Nephron progenitor cell (in vitro differentiated cells): ENCODE data around the gene PEX13.

ENCODE experiments used
- DNase-seq: peaks from one replicate; pipeline ENCODE4 v3.0.0; 2021
- H3K27ac Mint-ChIP-seq: 2 replicates; pipeline ENCODE4 v1.8.0; 2021; ENCODE audit warnings: mild to moderate bottlenecking, moderate library complexity, mixed read lengths
- H3K27me3 Mint-ChIP-seq: 2 replicates; pipeline ENCODE4 v1.8.0; 2021; ENCODE audit warnings: mild to moderate bottlenecking, low read depth, mixed read lengths; ENCODE audit not compliant: poor library complexity
- H3K36me3 Mint-ChIP-seq: 2 replicates; pipeline ENCODE4 v1.8.0; 2021; ENCODE audit warnings: low read depth, mixed read lengths
- H3K4me1 Mint-ChIP-seq: 2 replicates; pipeline ENCODE4 v1.8.0; 2021; ENCODE audit warnings: mixed read lengths
- H3K4me3 Mint-ChIP-seq: 2 replicates; pipeline ENCODE4 v1.8.0; 2021; ENCODE audit warnings: mild to moderate bottlenecking, moderate library complexity, mixed read lengths
- H3K9me3 Mint-ChIP-seq: 2 replicates; pipeline ENCODE4 v1.8.0; 2021; ENCODE audit warnings: mild to moderate bottlenecking, moderate library complexity, mixed read lengths
- TF ChIP-seq, protein P1 (sequence below): fragments of 200-600 bp; sonication (generic); IDR thresholded peaks from 2 replicates; pipeline ENCODE4 v1.5.0; 2021; ENCODE audit warnings: antibody characterized with exemption

PEX13 gene

DNA sequence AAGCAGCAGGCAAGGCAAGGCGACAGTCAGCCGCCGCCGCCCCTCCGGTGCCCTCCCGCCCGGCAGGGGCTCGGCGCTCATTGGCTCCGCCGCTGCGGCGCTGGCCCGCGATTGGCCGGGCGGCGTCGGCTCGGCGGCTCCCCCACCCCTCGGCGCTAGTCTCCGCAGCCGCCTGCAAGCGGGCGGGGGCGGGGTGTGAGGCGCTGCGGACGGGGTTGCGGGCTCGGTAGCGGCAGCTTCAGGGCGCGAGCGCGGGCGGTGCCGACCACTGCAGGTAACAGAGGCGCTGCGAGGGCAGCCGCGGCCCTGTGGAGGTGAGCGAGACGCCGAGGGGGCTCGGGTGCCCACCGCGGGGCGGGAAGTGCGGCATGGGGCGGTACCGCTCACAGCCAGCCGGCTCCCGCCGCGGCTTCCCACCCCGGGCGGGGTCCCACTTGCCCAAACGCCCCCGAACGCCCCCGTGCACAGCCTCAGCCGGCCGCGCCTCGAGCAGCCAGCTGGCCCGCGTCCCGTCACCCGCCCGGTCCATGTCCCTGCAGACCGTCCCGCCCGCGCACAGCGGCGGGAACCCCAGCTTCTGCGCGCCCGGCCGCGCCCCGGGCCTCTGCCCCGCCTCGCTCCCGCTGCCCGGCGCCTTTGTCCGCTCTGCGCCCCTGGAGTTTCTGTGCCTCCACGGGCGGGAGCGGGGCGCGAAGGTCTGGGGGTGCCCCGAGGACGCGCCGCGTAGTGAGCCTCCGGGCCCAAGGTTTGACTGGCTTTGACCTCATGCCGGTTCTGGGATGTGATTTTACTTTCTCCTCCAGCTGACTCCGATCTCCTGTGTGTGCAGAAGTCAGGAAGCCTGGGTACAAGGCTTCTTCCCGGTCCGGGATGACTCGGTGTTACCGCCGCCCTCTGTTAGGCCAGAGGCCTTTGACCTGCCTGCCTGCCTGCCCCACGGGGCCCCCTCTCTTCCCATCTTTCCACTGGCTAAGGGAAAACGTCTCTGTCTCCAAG lies 48.5 kb downstream of the PEX13 start, which contains the start of gene SANBR:
SANBR (plus strand) TSS at position 158 of the 996 bp plus-strand sequence. CDS start 4,480 bp downstream, outside the sequence.
- Mint-ChIP-seq H3K27me3 (no peaks in the 10 kb centered on the region), H3K36me3 (peaks cover 19% of the 10 kb centered on the region), H3K4me1 (peaks cover 24% of the 10 kb centered on the region), H3K4me3 (peak within 1 kb of the TSS; percentile 99), H3K9me3 (no peaks in the 10 kb centered on the region), H3K27ac (peak within 1 kb of the TSS; percentile 98)
- peak; percentile 90 for DNase-seq
- TF ChIP-seq, protein P1, sequence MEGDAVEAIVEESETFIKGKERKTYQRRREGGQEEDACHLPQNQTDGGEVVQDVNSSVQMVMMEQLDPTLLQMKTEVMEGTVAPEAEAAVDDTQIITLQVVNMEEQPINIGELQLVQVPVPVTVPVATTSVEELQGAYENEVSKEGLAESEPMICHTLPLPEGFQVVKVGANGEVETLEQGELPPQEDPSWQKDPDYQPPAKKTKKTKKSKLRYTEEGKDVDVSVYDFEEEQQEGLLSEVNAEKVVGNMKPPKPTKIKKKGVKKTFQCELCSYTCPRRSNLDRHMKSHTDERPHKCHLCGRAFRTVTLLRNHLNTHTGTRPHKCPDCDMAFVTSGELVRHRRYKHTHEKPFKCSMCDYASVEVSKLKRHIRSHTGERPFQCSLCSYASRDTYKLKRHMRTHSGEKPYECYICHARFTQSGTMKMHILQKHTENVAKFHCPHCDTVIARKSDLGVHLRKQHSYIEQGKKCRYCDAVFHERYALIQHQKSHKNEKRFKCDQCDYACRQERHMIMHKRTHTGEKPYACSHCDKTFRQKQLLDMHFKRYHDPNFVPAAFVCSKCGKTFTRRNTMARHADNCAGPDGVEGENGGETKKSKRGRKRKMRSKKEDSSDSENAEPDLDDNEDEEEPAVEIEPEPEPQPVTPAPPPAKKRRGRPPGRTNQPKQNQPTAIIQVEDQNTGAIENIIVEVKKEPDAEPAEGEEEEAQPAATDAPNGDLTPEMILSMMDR = no peak

DNA sequence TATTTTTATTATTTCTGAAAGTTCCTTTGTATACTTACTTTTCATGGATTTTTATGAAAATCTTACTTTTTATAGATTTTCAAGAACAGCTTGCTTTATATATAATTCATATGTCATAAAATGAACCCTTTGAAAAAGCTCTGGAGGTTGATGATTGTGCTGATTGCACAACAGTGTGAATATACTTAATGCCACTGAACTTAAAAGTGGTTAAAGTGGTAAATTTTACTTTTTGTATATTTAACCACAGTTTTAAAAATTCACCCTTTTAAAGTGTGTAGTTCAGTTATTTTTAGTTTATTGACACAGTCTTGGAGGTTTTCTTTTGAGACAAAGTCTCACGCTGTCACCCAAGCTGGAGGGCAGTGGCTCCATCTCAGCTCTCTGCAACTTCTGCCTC lies 56.6 kb downstream of the PEX13 start:
- Mint-ChIP-seq H3K27ac (no peak overlapping the region), H3K4me1 (no peaks in the 10 kb centered on the region), H3K4me3 (no peak overlapping the region), H3K9me3 (no peaks in the 10 kb centered on the region), H3K36me3 (peaks cover 65% of the 10 kb centered on the region), H3K27me3 (no peaks in the 10 kb centered on the region)
- TF ChIP-seq, protein P1 = no peak
- DNase-seq = no peak

DNA sequence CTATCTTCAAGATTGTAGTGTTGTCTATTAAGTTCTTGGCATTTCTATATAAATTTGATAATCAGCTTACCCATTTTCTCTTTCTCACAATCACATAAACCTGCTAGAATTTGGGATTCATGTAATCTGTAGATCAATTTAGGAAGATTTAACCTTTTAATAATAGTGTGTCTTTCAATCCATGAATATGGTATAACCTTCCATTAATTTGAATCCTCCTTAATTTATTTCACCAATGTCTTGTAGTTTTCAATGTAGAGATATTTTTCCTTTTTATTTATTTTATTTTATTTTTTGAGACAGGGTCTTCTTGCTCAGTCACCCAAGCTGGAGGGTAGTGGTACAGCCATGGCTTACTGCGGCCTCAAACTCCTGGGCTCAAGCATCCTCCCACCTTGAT lies 68.4 kb downstream of the PEX13 start:
- no peak overlapping the region for H3K4me3 Mint-ChIP-seq
- peaks cover 58% of the 10 kb centered on the region for H3K36me3 Mint-ChIP-seq
- no peaks in the 10 kb centered on the region for H3K27me3 Mint-ChIP-seq
- TF ChIP-seq, protein P1 = no peak
- no peaks in the 10 kb centered on the region for H3K4me1 Mint-ChIP-seq
- no peaks in the 10 kb centered on the region for H3K9me3 Mint-ChIP-seq
- DNase-seq = no peak
- H3K27ac Mint-ChIP-seq = no peak overlapping the region

DNA sequence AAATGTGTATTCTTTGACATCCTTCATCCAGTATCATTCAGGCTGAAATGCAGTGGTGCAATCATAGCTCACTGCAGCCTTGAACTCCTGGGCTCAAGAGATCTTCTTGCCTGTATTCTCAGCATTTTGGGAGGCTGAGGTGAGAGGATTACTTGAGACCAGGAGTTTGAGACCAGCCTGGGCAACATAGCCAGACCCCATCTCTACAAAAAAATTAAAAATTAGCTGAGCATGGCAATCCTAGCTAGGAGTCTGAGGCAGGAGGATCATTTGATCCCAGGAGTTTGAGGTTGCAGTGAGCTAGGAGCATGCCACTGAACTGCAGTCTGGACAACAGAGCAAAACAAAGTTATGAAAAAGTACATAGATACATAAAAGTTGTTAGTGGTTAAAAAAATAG lies 72.3 kb downstream of the PEX13 start:
- H3K36me3 Mint-ChIP-seq = peaks cover 51% of the 10 kb centered on the region

DNA sequence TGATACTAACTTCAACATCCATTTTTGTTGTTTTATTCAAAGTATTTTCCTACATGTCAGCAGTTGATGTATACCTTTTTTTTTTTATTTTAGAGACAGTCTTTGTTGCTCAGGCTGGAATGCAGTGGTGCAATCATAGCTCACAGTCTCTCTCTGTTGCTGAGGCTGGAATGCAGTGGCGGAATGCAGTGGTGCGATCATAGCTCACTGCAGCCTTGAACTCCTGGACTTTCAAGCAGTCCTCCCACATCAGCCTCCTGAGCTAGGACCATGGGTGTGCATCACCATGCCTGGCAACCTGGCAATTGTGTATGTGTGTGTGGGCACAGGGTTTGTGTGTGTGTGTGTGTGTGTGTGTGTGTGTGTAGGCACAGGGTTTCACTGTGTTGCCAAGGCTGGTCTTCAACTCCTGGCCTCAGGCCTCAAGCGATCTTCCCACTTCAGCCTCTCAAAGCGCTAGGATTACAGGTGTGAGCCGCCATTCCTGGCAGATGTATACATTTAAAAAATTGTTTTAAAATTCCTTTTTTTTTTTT lies 72.9 kb downstream of the PEX13 start:
- H3K27me3 Mint-ChIP-seq = no peaks in the 10 kb centered on the region

More for the DNA sequence above, 72.3 kb downstream of the PEX13 start:
- H3K27me3 Mint-ChIP-seq = no peaks in the 10 kb centered on the region
- H3K4me3 Mint-ChIP-seq = no peak overlapping the region
- no peaks in the 10 kb centered on the region for H3K9me3 Mint-ChIP-seq
- DNase-seq = no peak
- no peaks in the 10 kb centered on the region for H3K4me1 Mint-ChIP-seq
- TF ChIP-seq, protein P1 = no peak
- no peak overlapping the region for H3K27ac Mint-ChIP-seq

More for the DNA sequence above, 72.9 kb downstream of the PEX13 start:
- DNase-seq = no peak
- TF ChIP-seq, protein P1 = no peak
- Mint-ChIP-seq H3K36me3 (peaks cover 45% of the 10 kb centered on the region), H3K4me1 (no peaks in the 10 kb centered on the region), H3K4me3 (no peak overlapping the region), H3K27ac (peak overlapping the region; percentile 93), H3K9me3 (no peaks in the 10 kb centered on the region)
